ENCODE results near the gene M1AP.

Gene M1AP

DNA sequence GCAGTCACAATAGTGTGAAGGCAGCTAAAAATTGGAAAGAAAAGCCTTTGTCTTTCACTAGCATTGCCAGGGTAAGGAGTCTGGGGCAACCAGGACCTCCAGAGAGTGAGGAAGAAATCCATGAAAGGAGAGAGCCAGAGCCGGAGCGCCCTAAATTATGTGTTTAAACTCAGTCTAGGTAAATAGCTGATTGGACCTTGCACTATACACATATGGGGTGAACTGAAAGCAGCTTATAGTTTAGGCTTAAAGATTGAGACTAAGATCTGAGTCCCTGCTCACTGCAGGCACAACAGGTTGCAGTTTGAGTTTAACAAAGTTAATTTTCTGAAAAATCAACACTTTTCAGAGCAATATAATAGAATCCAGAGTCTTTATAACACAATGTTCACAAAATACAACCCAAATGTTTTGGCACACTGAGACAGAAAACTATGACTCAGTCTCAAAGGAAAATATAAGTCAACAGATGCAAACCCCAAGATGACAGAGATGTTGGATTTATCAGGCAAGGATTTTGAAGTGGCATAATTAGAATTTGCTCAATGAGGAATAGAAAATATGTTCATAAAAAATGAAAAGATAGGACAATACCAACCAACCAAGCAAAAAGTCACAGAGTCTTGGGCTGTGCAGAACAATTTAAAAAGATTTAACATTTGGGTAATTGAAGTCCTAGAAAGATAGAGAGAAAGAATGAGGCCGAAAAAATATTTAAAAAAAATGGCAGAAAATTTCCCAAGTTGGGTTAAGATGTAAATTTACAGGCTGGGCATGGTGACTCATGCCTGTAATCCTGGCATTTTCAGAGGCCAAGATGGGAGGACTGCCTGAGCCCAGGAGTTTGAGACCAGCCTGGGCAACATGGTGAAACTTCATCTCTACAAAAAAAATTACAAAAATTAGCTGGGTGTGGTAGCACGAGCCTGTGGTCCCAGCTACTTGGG lies 54.0 kb downstream of the M1AP start:
- peak; percentile 45 for DNase-seq

DNA sequence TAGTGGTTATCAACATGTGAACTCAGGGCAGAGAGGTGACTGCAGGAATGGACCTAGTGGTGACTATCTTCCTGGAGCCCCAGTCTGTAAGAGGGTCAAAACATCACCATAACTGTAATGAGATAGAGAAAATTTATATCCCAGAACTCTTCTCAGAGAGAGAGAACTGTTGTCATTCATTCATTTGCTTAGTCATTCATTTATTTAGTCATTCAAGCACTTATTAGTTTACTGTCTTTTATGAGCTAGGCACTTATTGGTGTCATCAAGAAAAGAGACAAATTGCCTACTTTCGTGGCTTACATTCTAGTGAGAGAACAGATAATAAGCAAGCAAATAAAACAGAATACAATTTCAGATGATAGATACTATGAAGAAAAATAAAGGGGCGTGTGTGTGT lies 59.5 kb downstream of the M1AP start:
- no peak for DNase-seq

DNA sequence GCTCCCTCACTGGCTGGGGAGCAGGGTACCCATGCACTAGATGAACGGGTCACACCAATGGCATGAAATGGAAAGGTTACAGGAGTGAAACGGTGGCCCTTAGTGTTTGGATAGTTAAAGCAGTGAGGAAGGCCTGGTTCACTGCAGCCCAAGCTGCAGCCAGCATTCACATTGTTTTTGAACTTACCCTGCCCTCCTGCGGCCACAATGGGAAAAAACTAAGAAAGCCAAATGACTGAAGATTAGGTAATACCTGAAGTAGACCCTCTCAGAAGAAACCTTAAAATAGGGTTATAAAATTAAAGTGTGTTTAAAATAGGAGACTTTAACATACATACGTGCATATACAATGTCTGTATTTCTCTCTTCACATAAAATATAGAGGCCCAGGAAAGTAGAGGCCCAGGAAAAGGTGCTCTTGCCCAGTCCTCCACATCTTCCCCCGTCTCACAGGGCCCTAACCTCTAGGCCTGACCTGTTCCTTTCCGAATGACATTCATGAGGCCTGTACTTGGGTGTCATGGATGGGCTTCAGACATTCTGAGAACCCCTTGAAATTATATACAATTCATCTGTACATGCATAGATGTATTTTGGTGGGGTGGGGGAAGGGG lies 60.4 kb downstream of the M1AP start:
- peak; percentile 83 for DNase-seq

DNA sequence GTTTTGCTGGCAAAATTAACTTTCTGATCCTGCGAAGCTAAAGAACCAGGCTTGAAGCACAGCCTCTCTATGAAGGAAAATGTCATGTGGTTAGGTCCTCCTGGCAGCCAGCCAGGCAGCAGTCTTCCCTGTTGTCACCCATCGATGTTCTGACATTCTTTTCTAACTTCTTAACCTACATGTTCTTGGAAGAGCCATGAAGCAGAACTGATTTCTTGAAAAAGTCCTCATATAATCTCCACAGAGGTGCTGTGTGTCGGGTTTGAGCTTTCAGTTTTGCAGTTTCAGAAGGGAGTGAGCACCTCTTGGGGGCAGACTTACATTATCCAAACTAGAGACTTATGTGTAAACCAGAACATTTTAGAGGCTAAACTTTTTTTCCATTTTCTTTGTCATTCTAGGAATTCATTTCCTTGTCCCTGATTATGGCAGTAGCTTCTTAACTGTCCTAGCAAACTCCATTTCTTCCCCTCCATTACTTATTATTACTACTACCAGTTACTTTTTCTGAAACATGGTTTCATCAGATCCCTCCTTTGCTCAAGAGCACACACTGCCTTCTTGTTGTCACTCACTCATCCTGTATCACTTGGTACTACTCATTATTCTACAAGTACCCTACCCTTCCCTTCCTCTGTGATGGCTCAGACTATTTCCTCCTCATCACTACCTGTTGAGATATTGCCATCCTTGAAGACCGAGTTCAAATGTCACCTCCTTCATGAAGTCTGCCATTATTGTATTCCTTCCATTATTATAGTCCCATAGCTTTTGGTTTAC lies 62.5 kb downstream of the M1AP start:
- no peak for DNase-seq

DNA sequence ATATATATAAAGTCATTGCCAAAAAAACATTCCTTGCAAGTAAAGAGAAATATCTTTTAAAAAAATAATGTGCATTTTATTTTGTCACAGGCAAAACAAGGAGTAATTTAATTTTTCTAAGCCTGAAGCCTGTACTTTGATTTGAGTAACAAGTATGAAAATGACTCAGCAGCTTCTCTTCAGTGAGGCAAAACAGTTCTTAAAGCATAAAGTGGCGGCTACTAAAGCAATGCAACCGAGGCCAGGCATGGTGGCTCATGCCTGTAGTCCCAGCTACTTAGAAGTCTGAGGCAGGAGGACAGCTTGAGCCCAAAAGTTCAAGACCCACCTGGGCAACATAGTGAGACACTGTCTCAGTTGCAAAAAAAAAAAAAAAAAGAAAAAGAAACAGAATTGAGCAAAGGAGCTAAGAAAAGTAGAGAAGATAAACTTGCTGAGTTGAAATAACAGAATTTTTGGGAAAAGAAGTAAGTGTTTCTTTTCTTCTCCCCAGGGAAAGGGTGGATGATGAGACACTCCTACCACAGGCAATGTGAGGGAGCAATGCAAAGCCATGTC lies 64.0 kb downstream of the M1AP start:
- no peak for DNase-seq

DNA sequence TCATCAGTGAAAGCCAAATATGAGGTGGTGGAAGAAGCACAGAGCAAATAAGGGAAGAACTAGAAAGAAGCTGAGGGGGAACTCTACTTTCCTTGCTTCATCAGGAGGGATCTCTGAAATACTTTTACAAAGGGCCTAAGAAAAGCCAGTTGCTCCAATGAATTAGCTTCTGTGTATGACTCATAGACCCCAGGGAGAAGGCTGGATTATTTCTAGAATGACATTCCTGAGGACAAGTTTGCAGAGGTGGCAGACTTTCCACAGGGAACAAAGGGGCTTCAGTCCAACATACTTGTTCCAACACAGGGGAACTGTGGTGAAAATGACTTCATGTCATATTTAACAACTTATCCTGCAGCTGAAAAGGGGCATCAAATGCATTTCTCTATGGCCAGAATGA lies 64.6 kb downstream of the M1AP start:
- DNase-seq, result peak; percentile 11

DNA sequence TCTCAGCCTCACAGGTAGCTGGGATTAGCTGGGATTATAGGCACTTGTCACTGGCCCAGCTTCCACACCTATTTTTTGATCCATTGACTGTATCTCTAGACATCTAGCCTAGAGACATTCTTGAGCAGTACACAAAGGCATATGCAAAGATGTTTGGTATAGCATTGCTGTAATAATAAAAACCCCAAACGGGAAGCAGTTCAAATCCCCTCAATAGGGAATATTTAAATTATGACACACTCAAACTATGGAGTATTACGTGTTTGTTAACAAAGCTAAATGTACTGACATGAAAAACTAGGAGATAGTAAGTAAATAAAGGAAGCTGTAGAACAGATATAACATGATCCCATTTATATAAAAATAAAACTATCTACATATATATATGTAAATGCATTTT lies 65.9 kb downstream of the M1AP start:
- DNase-seq, result no peak

DNA sequence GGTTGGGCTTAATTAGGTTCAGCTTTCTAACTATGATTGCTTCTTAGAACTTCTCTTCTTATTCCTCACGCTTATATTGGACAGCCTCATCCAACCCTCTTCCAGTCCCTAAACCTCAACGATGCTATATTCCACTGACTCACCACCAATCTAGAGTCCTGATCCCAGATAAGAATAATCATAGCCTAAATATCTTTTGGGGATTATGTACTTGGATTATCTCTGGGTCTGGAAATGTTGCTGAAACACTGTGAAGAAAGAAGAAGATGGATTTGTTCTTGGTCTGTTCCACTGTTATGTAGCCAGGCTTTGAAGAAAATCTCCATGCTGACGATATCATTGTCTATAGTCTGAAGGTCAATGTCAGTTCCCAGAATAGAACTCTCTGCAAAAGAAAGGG lies 66.7 kb downstream of the M1AP start:
- DNase-seq, result no peak

DNA sequence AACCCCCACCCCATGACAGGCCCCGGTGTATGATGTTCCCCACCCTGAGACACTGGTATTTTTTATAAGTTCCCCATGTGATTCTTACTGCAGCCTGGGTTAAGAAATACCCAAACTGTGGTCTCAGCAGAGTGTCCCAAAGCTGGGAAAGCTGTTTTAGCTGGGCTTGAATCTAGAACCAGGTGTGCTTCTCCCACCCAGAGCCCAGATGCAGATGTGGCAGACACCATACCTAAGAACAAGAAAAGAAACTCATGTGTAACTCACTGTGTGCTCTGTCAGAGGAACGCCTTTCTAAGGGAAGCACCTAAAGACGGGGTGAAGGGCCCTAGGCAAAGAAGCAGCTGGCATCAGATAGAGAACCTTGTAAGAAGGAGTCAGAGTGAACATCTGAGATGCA lies 69.7 kb downstream of the M1AP start:
- no peak for DNase-seq

DNA sequence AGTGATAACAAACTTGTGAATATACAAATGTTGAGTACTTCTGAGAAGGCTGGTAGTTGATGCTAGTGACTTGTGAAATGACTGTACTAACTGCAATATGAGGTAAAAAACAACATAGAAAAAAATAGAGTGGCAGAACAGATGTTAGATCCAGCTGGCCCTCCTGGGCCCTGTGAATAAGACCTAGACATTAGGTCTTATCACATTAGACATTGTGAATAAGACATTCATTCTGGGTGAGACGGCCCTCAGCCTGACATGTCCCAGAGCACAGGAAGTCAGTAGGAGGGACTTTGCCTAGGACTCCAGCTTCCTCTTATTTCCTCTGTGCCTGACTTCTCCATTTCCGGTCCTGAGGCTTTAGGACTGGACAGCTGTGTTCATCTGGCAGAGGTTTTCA lies 70.7 kb downstream of the M1AP start:
- DNase-seq, result peak; percentile 70

DNA sequence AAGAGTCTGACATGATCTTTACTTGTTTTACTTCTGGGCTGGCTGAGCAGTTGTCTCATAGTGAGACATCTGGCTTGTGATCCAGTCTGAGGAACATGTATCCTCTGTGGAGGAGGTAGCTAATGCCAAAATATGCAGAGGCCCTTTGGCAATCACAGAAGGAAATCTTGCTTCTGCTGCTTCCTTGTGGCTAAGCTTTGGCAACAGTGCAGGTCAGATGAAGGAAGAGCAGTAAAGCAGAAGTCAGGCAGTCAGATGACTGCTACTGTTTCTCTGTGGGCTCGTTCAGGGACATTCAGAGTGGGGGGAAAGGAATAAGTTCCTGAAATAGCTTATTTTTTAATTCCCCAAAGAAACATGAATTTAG lies 71.3 kb downstream of the M1AP start:
- no peak for DNase-seq

DNA sequence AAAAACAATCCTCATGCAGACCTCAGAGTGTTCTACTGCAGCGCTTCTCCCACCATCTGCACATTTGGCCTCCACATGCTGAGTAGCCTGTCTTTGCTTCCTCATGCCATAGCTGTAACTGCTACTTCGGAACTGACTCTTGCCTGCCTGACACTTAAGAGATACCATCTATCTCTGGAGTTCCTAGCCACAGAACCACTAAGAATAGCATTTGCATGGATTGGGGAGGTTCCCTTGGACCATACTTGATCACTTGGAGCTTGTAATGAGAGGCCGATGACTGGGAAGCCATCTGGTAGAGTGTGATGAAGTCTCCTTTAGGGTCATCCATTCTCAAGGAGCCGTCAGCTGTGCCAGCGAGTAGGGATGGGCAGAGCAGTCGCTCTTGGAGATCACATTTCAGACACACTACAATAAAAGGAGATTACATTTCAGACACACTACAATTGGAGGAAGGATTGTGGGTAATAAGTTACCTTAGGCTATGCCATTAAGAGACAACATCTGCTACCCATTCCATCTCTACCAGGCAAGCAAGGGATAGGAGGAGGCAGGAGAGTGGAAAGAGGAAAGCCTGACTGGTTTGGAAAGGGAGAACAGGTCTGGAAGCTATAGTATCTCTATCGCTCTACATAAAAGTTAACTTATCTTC lies 71.8 kb downstream of the M1AP start:
- peak; percentile 69 for DNase-seq

DNA sequence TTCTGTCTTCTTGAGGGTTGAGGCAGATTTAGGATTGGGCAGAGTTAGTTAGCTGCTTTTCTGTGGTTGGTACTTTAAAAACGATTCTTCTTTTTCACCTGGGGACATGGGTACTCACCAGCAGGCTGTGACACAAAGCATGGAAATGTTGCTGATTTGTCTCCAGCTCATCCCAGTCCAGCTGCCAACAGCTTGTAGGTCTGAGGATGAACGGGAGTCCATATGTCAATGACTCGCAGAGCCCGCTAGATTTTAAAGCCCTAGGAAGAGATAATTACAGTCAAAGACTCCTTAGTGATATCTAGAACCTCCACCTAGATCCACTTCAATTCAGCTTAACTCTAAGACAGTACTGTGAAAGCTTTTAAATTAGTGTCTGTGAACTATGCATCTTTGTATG lies 72.8 kb downstream of the M1AP start:
- DNase-seq, result peak; percentile 83

DNA sequence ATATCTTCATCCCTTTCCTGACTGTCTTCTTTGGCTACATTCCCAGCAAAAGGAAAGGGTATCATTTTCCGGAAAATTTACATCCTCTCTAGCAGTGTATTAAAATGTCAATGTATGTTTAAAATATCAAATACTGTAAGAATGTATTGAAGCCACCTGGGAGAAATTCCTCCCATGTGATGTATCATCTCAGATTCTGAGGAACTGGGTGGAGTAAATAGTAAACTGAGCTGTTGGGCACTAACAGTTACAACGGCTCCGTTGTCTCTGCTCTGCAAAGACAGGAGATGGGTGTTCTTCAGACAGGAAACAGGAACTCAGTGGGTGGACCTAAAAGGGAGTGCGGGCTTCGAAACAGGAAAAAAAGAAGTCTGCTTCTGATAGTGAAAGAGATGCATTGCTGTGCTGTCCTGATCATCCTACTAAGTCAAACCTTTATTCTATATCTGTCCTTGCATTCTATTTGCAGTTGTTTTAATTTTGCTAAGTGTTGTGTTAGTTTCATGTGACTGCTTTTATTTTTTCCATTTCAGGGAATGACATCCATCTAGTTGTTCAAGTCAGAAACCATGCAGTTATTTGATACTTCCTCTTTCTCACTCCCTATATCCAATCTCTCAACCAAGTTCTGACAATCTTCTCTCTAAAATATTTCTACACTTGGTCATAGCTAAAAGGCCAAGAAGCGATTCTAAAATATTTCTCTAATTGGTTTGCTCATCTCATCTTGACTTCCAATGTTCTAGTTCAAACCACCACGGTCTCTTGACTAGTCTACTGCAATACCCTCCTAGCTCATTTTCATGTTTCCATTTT lies 74.2 kb downstream of the M1AP start:
- no peak for DNase-seq

DNA sequence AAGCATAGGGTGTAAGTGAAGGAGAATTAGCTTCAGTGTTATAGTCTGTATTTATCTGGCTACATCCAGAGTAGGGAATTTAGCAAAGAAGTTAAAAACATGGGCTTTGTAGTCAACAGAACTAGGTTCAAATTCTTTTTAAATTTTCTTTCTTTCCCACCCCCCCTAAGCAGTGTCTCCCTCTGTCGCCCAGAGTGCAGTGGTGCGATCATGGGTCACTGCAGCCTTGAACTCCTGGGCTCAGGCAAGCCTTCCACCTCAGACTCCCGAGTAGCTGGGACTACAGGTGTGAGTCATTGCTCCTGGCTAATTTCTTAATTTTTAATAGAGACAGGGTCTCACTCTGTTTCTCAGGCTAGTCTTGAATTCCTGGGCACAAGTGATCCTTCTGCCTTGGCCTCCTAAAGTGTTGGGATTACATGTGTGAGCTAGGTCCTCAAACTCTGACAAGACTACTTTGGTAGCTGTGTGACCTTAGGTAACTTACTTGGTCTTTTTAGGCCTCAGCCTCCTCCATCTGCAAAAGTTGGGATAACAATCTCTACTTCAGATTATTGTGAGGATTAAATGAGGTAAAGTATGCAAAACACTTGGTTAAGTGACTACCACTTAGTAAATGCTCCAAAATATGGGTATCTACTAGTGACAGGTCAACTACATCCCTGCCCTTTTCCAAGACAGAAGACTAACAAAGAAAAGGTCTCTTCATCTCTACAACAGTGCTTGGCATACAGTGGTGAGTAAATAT lies 75.8 kb downstream of the M1AP start:
- no peak for DNase-seq

DNA sequence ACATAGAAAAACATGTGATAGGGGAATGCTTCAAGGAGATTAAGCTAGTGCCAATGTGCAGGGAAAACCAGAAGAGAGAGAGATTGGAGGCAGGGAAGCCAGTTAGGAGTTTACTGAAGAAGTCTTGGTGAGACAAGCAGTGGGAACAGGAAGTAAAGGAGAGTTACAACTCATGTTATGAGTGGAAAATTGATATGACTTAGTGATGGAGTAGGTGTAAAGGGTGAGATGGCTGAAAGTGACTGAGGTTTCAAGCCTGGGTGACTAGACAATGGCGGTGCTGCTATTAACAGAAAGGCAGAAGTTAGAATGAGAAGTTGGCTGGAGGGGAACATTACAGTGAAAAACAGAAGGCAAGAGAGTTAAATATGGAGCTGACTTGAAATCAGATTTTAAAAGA lies 77.1 kb downstream of the M1AP start:
- DNase-seq, result no peak

DNA sequence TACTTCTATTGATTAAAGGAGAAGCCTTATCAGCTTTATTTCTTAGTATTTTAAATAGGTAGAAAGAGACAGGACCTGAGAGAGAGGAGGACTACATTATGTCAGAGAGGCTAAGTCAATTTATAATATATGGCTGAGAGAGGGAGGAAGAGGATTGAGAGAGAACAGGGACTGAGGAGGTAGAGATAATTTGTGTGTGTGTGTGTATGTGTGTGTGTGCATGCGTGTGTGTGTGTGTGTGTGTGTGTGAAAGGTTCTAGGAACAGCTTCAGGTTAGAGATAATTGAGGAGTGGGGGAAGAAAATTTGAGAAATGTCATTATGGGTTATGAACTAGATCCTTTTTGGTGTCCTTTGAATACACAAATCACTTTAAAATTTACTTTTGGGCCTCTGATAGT lies 78.4 kb downstream of the M1AP start:
- no peak for DNase-seq

DNA sequence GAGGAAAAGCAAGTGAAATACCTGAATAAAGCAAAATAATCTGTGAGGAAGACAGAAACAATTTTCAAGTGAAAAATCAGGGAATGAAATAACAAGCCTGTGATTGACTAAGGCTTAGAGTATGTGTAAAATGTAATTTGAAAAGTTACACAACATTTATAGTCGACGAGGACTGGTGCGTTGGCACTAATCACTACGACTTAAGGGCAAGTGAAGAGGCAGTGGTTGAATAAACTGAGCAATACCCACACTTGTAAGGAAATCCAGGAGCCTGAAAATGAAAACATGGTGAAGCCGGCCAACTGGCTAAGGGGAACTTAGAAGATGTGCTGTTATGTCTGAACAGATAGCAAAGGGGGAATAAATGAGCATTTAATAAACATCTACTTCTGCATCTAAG lies 80.2 kb downstream of the M1AP start:
- DNase-seq, result no peak

DNA sequence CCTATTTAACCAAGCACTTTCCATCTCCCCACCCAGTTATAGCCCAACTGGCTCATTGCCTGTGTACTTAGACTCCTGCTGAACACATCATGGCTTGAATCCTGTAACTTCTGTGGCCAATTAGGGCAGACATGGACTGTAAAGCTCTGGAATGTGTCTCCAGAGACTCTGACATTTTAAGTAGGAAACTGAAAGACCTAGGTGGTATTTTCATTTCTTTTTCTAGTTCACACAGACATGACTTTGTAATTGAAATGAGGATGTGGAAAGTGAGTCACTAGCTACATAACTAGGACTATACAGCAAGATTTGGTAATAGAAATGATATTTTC lies 81.4 kb downstream of the M1AP start:
- DNase-seq, result no peak

DNA sequence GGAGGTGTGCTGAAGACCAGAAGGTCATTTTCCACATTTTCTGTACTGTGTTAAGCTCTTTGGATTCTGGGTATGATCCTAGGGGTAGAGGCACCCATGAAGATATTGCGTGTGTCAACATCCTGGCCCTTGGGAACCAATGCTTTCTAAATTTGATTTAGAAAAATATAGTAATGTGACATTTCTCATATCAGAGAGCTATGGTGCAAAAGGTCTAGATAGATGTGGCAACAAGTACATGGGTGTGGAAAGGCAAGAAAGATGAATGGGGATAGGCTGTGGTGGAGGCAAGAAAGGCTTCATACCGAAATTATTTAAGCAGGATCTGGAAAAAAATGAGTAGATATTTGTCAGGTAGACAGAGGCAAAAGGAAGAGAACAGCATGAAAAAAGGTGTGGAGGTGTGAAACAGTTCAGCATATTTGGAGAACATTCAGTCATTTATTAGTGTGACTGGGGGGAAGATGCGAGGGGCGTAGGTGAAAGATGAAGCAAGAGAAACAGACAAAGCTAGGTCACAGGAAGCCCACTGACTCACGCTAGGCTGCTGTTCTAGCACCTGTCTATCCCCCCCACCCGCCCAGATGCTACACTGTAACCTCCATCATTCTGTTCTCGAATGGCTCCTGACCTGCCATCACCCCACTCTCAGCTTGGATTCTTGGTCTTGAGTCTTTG lies 81.9 kb downstream of the M1AP start:
- no peak for DNase-seq

DNA sequence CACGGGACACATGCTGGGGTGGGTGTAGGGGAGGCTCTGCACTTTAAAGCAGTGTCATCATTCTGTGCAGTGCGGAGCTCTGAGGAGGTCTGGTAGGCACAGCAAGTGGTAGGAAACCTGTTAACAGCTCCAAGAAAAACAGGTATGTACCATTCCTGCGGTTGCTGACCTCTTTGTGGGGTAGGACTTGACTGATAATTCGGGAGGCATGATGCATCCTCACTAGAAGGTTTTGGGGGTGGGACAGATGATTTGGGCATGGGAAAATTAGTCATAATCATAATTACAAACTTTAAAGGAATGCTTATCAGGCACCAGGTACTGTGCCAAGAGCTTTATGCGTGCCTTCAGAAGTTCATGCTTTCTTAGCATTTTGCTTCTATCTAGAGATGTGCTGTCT lies 83.9 kb downstream of the M1AP start:
- no peak for DNase-seq

Measured in NCI-H82 (cell line).